ENCODE results near the gene MSMB.

GRCh38 chr10:46030091-46030937, 15.8 kb downstream of the MSMB start, which contains the start of gene NCOA4:
- TF ChIP-seq CTCF (IDR thresholded peaks at IDR 0.05): peak; percentile 76 to 87 (median 85)
- TF ChIP-seq EP300 (IDR thresholded peaks at IDR 0.05): peak in 1 of 2 donors; percentile 80
- peak; percentile 31 to 65 for TF ChIP-seq POLR2A (IDR thresholded peaks at IDR 0.05)
